Astrocyte of the cerebellum (primary cell): Measurements from ENCODE around the gene SAFB.
"Not testable (repeated sequence)": the region's sequence is repeated elsewhere in the genome, so short reads cannot be mapped to it uniquely, and the experiment has no call there.

Source experiments
- DNase-seq: peaks from one replicate; pipeline ENCODE4 v3.0.0-alpha.2; 2011; ENCODE audit warnings: low read depth
- H3K4me3 ChIP-seq: 2 replicates; pipeline ENCODE4 v1.5.1; 2011; ENCODE audit warnings: mild to moderate bottlenecking, low read depth, low read length, moderate library complexity
- in situ Hi-C: cut with HindIII; loops from 2 replicates; pipeline ENCODE4 v1.10.0; 2017; ENCODE audit warnings: low sequenced_read_pairs
- TF ChIP-seq, protein P1 (sequence below): IDR thresholded peaks from 2 replicates; pipeline ENCODE4 v1.5.1; 2012; ENCODE audit warnings: low read length, low read depth, moderate library complexity, mild to moderate bottlenecking; ENCODE audit errors: missing control alignments

Gene SAFB

DNA sequence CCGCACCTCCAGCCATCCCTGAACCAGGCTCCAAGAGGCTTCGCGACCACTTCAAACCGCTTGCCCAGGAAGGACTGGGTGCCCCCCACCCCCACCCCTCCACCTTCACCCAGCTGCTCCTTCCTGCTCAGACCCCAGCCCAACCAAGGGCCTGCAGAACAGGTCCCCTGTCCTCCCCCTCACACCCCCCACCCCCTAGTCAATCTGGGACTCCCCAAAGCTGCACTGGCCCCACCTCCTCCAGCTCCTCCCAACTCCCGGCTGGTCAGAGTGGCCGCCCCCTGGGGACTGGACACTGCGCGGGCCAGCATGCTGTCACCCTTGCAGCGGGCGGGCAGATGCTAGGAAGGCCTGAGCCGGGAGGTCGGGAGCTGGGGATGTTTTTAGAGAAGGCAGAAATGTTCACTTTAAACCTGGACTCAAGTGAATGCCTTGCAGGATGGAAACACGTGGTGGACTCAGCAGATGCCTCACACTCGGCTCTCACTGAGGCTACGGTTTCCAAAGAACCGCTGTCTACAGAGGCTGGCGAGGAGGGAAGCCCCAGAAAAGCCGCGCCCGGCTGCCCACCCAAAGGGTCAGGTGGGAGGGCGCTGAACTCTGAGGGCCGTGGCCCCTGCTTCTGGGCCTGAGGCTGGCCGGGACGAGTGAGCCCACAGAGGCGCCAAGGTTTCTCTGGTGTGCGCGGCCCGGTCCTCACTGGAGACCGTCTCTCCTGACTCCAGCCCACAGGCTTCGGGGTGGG, 75.2 kb downstream of the SAFB start:
- TF ChIP-seq, protein P1, sequence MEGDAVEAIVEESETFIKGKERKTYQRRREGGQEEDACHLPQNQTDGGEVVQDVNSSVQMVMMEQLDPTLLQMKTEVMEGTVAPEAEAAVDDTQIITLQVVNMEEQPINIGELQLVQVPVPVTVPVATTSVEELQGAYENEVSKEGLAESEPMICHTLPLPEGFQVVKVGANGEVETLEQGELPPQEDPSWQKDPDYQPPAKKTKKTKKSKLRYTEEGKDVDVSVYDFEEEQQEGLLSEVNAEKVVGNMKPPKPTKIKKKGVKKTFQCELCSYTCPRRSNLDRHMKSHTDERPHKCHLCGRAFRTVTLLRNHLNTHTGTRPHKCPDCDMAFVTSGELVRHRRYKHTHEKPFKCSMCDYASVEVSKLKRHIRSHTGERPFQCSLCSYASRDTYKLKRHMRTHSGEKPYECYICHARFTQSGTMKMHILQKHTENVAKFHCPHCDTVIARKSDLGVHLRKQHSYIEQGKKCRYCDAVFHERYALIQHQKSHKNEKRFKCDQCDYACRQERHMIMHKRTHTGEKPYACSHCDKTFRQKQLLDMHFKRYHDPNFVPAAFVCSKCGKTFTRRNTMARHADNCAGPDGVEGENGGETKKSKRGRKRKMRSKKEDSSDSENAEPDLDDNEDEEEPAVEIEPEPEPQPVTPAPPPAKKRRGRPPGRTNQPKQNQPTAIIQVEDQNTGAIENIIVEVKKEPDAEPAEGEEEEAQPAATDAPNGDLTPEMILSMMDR: no peak
- in situ Hi-C loops: no loop called here

DNA sequence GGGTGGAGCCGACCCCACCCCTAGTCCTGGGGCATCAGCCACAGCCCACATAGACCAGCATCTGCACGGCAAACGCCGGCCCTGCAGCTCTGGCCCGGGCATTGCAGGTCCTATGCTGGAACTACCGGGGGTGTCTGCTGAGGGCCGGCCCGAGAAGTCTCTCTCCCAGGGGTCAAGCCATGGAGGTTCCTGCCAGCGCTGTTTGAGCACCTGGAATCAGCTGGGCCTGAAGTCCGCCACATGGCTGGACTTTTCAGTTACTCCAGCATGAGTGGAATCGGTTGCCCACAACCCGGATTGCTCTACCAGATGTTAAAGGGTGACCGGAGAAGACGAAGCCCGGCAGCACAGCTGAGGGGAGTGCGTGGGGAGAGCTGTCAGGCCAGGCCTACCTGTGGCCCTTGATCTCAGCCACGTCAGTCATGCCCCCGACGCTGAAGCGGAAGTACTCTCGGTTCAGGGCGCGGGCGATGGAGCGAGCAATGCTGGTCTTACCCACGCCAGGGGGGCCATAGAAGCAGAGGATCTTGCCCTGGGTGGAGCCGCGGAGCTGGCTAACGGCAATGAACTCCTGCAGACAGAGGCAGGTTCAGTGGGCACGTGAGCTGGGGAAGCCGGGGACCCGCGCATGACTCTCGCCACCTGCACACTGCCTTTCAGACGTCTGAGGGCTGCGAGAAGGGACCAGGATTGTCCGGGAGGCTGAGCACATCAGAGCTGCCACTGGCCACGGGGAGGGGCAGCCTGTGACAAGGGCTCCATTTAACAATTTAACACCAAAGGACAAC, 75.9 kb downstream of the SAFB start:
- in situ Hi-C loops: no loop called here
- TF ChIP-seq, protein P1: no peak
- no peak overlapping the region for H3K4me3 ChIP-seq
- DNase-seq: no peak

More for the DNA sequence above, 75.2 kb downstream of the SAFB start:
- DNase-seq: no peak
- no peak overlapping the region for H3K4me3 ChIP-seq

DNA sequence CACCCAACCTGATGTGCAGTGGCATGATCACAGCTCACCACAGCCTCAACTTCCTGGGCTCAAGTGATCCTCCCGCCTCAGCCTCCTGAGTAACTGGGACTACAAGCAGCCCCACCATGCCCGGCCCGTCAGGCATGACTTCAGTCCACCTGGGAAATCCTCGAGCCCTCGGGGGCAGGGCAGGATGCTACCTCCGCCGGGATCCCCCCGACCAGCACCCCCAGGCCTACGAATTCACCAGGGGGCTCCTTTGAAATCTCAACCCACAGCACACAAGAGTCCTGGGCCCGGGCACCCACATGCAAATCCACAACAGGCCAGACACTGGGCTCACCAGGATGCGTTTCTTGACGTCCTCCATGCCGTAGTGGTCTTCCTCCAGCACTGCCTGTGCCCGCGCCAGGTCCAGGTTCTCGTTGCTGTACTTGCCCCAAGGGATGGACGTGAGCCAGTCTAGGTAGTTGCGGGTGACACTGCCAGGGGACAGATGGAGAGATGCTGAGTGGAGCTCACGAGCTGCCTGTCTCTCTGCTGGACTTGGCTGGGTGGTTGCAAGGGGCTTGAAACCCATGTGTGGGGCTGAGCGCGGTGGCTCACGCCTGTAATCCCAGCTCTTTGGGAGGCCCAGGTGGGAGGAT, 77.7 kb downstream of the SAFB start:
- H3K4me3 ChIP-seq: no peak overlapping the region
- DNase-seq: no peak
- in situ Hi-C loops: no loop called here
- TF ChIP-seq, protein P1: no peak

DNA sequence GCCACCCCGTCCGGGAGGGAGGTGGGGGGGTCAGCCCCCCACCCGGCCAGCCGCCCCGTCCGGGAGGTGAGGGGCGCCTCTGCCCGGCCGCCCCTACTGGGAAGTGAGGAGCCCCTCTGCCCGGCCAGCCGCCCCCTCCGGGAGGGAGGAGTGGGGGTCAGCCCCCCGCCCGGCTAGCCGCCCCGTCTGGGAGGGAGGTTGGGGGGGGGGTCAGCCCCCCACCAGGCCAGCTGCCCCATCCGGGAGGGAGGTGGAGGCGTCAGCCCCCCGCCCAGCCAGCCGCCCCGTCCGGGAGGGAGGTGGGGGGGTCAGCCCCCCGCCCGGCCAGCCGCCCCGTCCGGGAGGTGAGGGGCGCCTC, 79.1 kb downstream of the SAFB start:
- H3K4me3 ChIP-seq, in situ Hi-C loops, DNase-seq: not testable (repeated sequence)

DNA sequence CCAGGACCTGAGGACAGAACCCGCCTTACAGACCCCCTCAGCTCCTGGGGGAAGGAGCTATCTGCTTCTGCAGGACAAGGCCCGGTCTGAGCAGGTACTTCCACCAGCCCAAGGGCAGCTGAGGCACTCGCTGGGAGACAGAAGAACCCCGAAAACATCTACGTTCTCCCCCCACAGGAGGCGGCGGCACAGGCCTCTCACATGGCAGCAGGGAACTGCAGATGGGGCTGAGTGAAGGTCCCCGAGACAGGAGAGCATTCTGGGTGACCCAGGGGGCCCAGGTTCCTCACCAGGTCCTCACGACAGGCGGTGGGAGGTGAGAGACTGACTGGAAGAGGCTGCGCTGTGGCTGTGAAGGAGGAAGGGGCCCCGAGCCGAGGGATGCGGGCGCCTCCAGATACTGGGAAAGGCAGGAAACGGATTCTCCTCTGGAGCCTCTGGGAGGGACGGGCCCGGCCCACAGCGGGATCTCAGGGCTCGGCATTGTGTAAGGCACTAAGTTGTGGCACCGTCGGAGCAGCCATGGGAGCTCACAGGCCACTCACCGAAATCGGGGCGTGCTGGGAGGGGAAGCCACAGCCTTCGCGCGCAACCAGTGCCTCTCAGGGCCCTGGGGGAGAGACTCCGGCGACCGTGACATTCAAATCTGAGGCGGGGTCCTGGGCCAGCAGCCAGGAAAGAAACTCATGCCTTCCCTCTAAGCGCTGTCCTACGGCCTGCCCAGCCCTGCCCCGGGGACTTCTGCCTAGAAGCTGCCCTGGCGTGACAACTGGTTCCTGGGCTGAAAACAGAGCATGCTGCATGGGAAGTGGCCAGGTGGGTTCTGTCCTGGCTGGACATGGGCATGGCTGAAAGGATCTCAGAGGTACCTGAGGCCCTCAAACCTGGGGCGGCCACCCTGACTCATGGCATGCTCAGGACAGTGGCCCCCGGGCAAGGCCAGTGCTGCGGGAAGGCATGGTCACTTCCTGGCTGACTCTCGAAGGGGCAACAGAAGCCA, 81.2 kb downstream of the SAFB start:
- in situ Hi-C loops: no loop called here
- DNase-seq: no peak
- TF ChIP-seq, protein P1: no peak
- H3K4me3 ChIP-seq: no peak overlapping the region

DNA sequence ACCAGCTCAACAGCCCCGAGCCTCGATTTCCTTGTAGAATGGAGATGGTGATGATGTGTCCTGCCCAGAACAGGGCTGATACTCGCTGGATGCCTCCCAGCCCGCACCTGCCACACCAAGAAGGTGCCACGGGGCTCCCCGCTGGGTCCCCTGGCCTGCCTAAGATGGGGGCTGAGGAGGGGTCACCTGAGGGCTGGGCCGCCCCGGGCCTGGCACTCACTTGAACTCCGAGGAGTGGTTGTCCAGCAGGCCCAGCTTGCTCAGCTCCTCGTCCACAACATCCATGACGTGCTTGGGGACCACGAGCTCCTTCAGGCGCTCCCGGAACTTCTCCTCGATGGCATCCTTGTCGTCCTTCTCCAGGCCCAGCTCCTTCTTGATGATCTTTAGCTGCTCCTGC, 82.7 kb downstream of the SAFB start:
- in situ Hi-C loops: no loop called here
- TF ChIP-seq, protein P1: no peak
- DNase-seq: no peak
- no peak overlapping the region for H3K4me3 ChIP-seq
